Measurements from ENCODE around the gene AK1.
"Not testable (repeated sequence)": the region's sequence is repeated elsewhere in the genome, so short reads cannot be mapped to it uniquely, and the experiment has no call there.

AK1 gene

DNA sequence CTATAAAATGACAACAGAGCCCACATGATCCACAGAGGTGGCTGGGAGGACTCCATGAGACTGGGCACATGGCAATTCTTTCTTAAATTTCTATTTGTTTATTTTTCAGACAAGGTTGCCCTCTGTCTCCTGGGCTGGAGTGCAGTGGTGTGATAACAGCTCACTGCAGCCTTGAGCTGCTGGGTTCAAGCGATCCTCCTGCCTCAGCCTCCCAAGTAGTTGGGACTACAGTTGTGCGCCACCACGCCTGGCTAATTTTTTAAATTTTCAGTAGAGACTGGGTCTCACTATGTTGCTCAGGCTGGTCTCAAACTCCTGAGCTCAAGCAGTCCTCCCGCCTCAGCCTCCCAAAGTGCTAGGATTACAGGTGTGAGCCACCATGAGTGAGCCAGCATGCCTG, 31.9 kb downstream of the AK1 start:
- DNase-seq: not testable (repeated sequence)

DNA sequence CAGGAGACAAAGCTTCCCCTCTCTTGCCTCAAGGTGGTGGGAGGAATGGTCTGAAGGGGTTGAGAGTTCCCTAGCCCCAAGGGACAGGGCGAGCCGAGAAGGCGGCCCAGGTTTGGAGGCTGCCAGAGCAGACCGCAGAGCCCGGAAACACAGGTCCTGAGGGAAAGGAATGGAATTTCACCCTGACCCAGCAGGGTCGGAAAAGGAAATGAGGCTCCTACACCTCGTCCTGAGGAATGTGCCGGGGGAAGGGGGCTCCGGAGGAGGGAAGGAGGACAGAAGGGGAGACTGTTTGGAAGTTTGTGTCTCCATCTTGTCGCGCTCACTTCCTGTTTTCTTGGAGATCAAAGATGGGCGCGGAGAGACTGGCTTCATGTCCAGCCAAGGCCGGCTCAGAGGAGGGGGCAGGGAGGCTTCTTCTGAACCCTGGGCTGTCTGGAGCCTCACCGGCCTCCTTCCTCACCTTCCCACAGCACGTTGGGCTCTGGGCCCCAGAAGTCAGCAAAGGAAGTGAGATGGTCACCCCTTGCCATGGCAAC, 32.6 kb downstream of the AK1 start:
- no peak for DNase-seq

DNA sequence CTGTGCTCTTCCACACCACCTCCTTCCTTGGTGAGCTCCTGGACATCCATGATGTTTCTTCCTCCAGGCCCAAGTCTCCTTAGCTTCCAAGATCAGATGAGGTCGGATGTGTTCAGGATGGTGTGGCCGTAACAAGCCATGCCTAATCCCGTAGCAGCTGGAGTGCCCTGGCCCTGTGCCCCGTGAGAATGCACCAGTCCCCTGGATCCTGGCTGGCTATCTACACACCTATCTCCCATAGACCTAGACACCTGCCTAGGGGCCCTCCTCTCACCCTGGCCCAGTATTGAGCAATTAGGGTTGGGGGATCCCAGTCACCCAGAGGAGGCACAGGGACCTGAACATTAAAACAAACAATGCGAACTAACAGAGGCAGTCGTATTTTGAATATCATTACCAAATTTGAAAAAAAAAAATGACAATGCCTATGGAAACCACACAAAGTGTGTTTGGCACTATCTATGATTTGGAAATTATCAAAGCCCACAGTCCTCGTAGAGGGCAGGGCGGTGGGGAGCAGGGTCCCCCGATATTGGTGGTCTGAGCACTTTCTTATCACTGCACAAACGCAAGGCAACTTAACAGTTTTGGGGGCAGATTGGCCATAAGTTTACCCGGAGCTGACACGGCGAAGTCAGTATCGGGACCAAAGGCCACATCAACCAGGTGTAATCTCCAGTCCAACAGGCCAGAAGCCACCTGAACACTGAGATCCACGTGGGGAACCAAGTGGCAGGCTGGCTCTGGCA, 36.2 kb downstream of the AK1 start:
- DNase-seq: no peak

DNA sequence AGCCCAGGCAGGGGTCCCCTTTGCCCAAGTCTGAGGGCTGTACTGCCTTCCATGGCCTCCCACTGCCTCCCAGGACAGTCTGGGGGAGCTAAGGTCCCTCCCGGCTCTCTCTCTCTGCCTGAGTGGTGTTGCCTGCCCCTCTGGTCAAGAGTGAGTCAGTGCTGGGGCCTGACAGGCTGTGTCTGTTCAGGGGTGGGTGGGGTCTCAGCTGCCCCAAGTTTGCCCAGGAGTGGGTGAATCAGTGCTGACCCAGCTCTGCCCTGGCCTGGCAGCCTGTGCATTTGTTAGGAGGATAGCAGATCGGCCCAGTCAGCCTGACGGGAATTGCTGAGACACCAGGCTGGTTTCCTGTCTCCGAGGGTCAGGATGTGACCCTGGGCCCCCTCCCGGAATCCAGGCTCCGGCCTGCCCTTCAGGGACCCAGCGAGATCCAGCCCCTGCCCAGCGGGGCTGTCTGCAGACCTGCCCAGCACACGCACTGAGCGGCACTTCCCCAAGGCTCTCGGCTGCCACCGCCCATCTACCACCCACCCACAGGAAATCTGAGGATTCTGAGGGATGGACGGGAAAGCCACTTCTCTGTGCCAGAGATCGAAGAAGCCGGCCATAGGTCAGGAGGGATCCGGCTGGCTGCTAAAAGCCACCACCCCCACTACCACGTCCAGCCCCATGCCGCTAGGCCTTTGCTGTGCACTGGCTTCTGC, 38.9 kb downstream of the AK1 start:
- DNase-seq: peak; percentile 71

- DNase-seq: no peak
These were observed 40.1 kb downstream of the AK1 start for GRCh38 chr9:127837346-127837745.

DNA sequence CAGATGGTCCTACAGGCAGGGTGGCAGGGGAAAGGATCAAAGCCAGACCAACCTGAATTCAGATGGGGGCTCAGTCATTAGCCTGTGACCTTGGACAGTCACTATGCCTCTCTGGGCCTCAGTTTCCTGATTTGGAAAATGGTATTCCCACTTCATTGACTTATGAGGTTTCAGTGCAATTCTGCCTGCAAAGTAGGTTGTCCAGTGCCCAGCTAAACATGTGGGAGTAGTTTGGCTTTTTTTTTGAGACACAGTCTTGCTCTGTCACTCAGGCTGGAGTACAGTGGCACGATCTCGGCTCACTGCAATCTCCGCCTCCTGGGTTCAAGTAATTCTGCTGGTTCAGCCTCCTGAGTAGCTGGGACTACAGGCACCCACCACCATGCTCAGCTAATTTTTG, 40.9 kb downstream of the AK1 start:
- not testable (repeated sequence) for DNase-seq

DNA sequence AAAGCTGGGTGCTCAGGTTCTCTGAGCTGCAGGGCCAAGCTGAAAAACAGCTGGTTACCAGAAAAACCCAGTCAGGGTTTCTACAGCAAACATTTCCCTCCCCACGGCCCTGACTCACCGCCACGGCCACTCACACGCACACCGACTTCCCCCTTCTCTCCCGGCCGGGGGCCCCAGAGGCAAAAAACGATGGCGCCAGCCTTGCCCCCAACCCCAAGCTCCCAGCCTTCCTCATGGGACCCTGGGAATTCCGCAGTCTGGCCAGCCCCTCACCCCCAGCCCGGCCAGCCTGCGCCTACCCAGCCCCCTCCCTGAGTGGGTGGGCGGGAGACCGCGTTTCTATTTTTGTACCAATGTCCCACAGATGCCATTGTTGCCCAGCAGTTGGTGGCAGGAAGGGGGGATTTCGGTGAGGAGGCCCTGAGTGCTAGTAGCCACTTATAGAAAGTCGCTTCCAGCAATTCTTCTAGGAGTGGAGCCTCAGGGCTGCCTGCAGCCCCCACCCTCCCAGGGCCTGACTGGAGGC, 41.4 kb downstream of the AK1 start:
- DNase-seq: peak; percentile 72

GRCh38 chr9:127833555-127833954, 43.9 kb downstream of the AK1 start:
- DNase-seq: peak; percentile 27

DNA sequence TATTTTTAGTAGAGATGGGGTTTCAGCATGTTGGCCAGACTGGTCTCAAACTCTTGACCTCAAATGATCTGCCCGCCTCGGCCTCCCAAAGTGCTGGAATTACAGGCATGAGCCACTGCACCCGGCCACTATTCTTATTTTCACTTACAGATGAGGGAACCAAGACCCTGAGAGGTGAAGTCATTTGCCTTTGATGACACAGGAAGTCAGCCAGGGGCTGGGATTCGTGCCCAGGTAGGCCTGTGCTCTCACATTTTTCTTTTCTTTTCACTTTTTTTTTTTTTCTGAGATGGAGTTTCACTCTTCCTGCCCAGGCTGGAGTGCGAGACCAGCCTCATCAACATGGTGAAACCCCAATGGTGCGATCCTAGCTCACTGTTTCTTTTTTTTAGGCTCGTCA, 45.2 kb downstream of the AK1 start:
- DNase-seq: no peak

- DNase-seq: no peak
These were observed 48.1 kb downstream of the AK1 start for GRCh38 chr9:127829205-127829906.

- DNase-seq: peak; percentile 25
These were observed 49.0 kb downstream of the AK1 start for GRCh38 chr9:127828262-127829031.

GRCh38 chr9:127826253-127826913, 51.1 kb downstream of the AK1 start:
- no peak for DNase-seq

- DNase-seq: no peak
These were observed 52.0 kb downstream of the AK1 start for GRCh38 chr9:127825319-127826051.

DNA sequence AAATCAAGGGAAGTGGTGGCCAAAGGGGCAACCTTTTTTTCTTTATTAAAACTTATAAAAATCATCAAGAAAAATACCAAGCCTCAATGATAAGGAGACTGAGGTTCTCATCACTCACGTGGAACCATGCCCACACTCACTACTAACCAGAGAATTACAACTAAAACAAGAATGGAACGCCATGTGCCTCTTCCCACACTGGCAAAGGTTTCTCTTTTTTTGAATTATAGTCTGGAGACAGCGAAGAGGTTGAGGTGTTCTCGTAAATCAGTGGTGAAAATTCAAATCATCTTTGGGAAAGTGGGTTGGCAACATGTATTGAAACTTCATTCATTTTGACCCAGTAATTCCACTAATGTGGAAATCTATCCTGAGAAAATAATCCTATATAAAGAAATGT, 55.4 kb downstream of the AK1 start:
- no peak for DNase-seq

DNA sequence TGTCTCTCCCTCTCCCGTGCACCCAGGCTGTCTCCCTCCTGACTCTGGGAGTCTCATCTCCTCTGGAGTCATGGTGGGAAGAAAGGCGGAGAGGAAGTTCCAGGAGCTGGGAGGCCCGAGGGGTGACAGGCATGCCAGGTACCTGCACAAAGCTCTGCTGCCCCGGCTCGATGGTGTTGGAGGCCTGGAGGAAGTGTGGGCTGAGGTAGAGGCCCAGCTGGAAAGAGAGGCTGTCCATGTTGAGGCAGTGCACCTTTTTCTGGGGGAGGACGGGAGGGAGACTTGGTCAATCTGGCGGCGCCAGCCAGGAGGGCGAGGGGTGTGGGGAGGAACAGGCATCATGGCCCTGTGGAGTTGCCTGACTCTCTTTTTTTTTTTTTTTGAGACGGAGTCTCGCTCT, 58.9 kb downstream of the AK1 start:
- no peak for DNase-seq

- DNase-seq: no peak
These were observed 59.5 kb downstream of the AK1 start for GRCh38 chr9:127817881-127818434.

- DNase-seq: no peak
These were observed 60.7 kb downstream of the AK1 start for GRCh38 chr9:127816728-127817127.
